Measurements from ENCODE around the gene LIME1.
A peak's percentile ranks its signal among the peaks of the same experiment; 100 is the strongest.
"Not testable (repeated sequence)": the region's sequence is repeated elsewhere in the genome, so short reads cannot be mapped to it uniquely, and the experiment has no call there.

Gene LIME1

GRCh38 chr20:63775096-63775978 lies 38.9 kb downstream of the LIME1 start:
- no peak for DNase-seq

GRCh38 chr20:63776875-63777274 lies 40.4 kb downstream of the LIME1 start:
- DNase-seq = not testable (repeated sequence)

GRCh38 chr20:63777614-63778013 lies 41.1 kb downstream of the LIME1 start:
- no peak for DNase-seq

- no peak for DNase-seq
Observed at GRCh38 chr20:63778034-63778752, 41.7 kb downstream of the LIME1 start.

- DNase-seq = no peak
Observed at GRCh38 chr20:63778857-63779256, 42.4 kb downstream of the LIME1 start.

- no peak for DNase-seq
Observed at GRCh38 chr20:63781181-63781580, 44.7 kb downstream of the LIME1 start.

GRCh38 chr20:63782051-63782471 lies 45.6 kb downstream of the LIME1 start:
- no peak for DNase-seq

GRCh38 chr20:63782521-63782971 lies 46.1 kb downstream of the LIME1 start:
- DNase-seq = peak in 1 of 3 experiments; percentile 11

- no peak for DNase-seq
Observed at GRCh38 chr20:63783970-63784369, 47.5 kb downstream of the LIME1 start.

GRCh38 chr20:63785691-63786131 lies 49.2 kb downstream of the LIME1 start:
- DNase-seq = peak in 1 of 3 experiments; percentile 52

- DNase-seq = no peak
Observed at GRCh38 chr20:63787302-63787701, 50.8 kb downstream of the LIME1 start.

GRCh38 chr20:63787749-63788148 lies 51.3 kb downstream of the LIME1 start:
- no peak for DNase-seq

Measured in NCI-H1417 (cell line).